Measurements from ENCODE around the gene PLEKHH2.

PLEKHH2 gene

DNA sequence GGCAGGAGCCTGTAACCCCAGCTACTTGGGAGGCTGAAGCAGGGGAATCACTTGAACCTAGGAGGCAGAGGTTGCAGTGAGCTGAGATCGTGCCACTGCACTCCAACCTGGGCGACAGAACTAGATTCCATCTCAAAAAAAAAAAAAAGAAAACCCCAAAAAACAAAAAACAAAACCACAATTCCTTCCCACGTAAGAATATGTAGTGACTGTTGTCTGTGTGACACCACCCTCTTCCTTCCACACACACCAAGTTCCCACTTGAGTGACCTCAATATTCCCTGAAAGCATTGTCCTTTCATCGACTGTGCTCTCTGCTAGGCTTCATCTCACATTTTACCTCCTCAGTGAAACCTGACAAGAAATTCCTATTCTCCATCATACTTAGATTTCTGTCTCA lies 32.4 kb upstream of the PLEKHH2 start:
- no peak for DNase-seq (ENCODE audit: extremely low spot score)
- TF ChIP-seq, protein P1, sequence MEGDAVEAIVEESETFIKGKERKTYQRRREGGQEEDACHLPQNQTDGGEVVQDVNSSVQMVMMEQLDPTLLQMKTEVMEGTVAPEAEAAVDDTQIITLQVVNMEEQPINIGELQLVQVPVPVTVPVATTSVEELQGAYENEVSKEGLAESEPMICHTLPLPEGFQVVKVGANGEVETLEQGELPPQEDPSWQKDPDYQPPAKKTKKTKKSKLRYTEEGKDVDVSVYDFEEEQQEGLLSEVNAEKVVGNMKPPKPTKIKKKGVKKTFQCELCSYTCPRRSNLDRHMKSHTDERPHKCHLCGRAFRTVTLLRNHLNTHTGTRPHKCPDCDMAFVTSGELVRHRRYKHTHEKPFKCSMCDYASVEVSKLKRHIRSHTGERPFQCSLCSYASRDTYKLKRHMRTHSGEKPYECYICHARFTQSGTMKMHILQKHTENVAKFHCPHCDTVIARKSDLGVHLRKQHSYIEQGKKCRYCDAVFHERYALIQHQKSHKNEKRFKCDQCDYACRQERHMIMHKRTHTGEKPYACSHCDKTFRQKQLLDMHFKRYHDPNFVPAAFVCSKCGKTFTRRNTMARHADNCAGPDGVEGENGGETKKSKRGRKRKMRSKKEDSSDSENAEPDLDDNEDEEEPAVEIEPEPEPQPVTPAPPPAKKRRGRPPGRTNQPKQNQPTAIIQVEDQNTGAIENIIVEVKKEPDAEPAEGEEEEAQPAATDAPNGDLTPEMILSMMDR (IDR thresholded peaks at IDR 0.05; ENCODE audit: control extremely low read depth, extremely low read depth, low read depth, missing control alignments), result no peak
- POLR2A ChIA-PET, result no interaction called here
- CTCF ChIA-PET, result interaction anchor here (1.0 to 2.5 kb wide), 4 partner anchors 9 to 776 kb away, joined by 3 to 8 read pairs (median 4); no protein-coding TSS in a partner anchor

DNA sequence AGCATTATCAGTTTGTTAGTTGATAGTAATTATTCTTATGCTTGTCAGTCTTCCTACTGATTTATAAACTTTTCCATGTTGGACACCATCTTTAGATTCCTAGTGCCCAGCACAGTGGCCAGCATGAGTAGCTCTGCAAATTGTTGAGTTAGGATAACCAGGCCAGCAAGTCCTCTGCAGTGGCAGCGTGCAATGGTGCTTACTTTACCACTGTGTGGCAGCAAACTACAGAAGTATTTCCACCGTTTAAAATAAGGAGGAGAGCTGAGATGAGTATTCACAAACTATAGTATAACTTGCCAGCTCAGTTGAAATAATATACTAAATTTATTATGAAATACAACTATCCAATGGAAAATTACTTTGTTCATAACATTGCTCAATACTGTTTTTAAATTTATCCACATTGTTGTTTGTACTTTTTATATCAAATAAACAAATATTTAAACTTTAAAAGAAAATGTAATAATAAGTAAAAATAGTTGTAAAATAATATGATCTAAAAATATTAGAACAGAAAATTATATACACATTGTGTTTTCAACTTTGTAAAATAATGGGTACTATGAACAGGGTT lies 31.9 kb upstream of the PLEKHH2 start:
- TF ChIP-seq, protein P1 (IDR thresholded peaks at IDR 0.05; ENCODE audit: control extremely low read depth, extremely low read depth, low read depth, missing control alignments), result peak; percentile 62
- ChIA-PET CTCF (interaction anchor here (1.0 to 2.5 kb wide), 3 partner anchors 9 to 777 kb away, joined by 3 to 8 read pairs (median 6); no protein-coding TSS in a partner anchor), POLR2A (no interaction called here)

DNA sequence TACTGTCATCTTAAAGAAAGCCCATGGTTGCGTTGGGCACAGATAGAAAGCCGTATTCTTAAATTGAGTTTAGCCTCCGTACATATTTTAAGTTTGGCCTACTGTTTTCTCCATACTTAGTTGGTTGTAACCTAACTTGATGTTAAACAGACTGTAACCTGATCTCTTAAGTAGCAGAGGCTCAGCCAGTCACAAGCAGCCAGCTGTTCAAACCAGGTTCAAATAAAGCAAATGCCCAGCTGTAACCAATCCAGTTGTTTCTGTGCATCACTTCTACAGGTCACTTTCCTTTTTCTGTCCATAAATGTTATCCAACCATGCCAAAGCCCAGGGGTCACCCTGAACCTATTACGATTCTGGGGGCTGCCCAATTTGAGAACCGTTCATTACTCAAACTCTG lies 31.2 kb upstream of the PLEKHH2 start:
- TF ChIP-seq, protein P1 (IDR thresholded peaks at IDR 0.05; ENCODE audit: control extremely low read depth, extremely low read depth, low read depth, missing control alignments), result no peak

More for the DNA sequence above, 31.9 kb upstream of the PLEKHH2 start:
- peak; percentile 22 for DNase-seq (ENCODE audit: extremely low spot score)

DNA sequence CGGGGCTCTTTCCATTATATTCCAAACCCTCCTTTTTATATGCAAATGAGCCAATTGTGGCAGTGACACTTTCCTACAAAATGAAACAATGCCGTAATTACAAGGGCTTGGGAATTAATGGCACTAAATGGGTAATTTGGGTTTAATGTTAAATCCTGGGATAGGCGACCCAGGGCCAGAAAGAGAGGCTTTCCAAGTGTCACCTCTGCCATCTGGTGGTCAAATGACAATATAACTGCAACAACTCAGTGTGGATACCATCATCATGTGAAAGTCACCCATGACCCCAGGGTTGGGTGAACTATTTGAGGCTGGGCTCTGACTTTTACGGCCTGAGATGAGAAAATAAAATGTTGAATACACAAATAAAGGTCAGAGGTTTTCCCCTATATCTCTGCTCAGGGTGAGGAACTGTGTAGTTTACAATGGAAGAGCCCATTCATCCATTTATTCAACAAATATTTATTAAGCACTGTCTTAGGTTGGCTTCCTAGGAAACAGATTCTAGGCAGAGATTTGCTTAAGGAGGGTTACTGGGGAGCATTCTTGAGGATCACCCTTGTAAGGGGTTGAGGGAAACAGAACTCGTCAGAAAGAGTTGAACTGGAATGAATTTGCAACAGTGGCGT lies 27.7 kb upstream of the PLEKHH2 start:
- peak; percentile 44 for DNase-seq (ENCODE audit: extremely low spot score)
- CTCF ChIA-PET, result interaction anchor here (0.7 to 1.7 kb wide), 16 partner anchors 10 to 780 kb away, joined by 3 to 10 read pairs (median 3); partner anchors contain the start of gene THADA
- TF ChIP-seq, protein P1 (IDR thresholded peaks at IDR 0.05; ENCODE audit: control extremely low read depth, extremely low read depth, low read depth, missing control alignments), result peak; percentile 80
- POLR2A ChIA-PET, result no interaction called here

More for the DNA sequence above, 31.2 kb upstream of the PLEKHH2 start:
- ChIA-PET POLR2A (no interaction called here), CTCF (interaction anchor here (0.6 to 2.5 kb wide), 4 partner anchors 8 to 777 kb away, joined by 3 to 8 read pairs (median 4); no protein-coding TSS in a partner anchor)
- no peak for DNase-seq (ENCODE audit: extremely low spot score)

DNA sequence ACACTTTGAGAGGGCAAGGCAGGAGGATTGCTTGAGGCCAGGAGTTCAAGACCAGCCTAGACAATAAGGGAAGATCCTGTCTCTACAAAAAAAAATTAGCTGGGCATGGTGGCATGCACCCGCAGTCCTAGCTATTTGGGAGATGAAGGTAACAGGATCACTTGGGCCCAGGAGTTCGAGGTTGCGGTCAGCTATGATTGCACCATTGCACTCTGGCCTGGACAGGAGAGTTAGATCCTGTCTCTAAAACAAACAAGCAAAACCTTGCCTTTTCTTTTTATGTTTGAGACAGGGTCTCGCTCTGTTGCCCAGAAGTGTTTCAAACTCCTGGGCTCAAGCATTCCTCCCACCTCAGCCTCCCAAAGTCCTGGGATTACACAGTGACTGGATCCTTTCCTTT lies 26.7 kb upstream of the PLEKHH2 start:
- CTCF ChIA-PET, result interaction anchor here (0.7 to 1.7 kb wide), 14 partner anchors 9 to 781 kb away, joined by 3 to 9 read pairs (median 3); partner anchors contain the start of gene THADA
- no peak for DNase-seq (ENCODE audit: extremely low spot score)
- TF ChIP-seq, protein P1 (IDR thresholded peaks at IDR 0.05; ENCODE audit: control extremely low read depth, extremely low read depth, low read depth, missing control alignments), result no peak
- POLR2A ChIA-PET, result no interaction called here

DNA sequence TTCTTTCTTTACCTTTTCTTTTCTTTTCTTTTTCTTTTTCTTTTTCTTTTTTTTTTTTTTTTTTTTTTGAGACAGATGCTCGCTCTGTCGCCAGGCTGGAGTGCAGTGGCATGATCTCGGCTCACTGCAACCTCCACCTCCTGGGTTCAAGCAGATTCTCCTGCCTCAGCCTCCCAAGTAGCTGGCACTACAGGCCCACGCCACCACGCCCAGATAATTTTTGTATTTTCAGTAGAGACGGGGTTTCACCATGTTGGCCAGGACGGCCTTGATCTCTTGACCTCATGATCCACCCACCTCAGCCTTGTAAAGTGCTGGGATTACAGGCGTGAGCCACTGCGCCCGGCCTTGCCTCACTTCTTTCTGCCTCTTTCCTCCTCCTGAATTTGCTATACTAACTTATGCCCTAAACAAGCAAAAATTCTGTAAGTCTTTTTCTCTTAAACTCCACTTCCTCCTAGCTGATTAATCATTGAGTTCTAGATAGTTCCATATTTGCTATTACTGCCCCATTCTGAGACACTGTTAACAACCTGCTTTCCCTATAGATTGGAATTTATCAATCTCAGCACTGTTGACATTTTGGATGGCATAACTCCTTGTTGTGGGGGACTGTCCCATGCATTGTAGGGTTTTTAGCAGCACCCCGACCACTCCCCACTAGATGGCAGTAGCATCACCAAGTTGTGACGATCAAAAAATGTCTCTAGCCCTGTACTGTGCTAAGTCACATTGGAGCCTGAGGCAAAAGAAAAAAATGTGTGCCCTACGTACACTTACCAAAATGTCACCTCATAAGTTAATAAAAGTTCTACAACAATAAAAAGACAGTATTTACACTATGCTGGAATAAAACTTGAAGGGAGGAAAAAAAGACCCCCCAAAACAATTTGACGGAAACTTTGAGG lies 24.8 kb upstream of the PLEKHH2 start:
- ChIA-PET POLR2A (no interaction called here), CTCF (interaction anchor here (0.7 to 3.0 kb wide), 12 partner anchors 7 to 784 kb away, joined by 3 to 12 read pairs (median 4); partner anchors contain the start of genes PLEKHH2 and THADA)

More for the DNA sequence above, 24.8 kb upstream of the PLEKHH2 start:
- peak; percentile 56 for DNase-seq (ENCODE audit: extremely low spot score)
- TF ChIP-seq, protein P1 (IDR thresholded peaks at IDR 0.05; ENCODE audit: control extremely low read depth, extremely low read depth, low read depth, missing control alignments), result peak; percentile 82

Measured in GM10248 (cell line).